Prostate gland (tissue), 2 donors: Measurements from ENCODE around the gene PER2.
"Not testable (repeated sequence)": the region's sequence is repeated elsewhere in the genome, so short reads cannot be mapped to it uniquely, and the experiment has no call there.

Experiments used
- CTCF ChIP-seq, 4 experiments: fragments of 200-600 bp in 2 of 4; fragments of 450-650 bp in 2 of 4; sonication (generic) in 2 of 4; IDR thresholded peaks; 1 replicate in 3 of 4; 2 replicates in 1 of 4; pipeline ENCODE4 v1.5.1; 2016 to 2019; ENCODE audit warnings: antibody characterized with exemption in 4 of 4, mild to moderate bottlenecking in 2 of 4, moderate library complexity in 2 of 4
- POLR2A ChIP-seq: fragments of 450-650 bp; IDR thresholded peaks from one replicate; pipeline ENCODE4 v1.6.1; 2016; ENCODE audit warnings: antibody characterized with exemption, mild to moderate bottlenecking
- POLR2AphosphoS5 ChIP-seq: sonication (generic); formaldehyde crosslinking; IDR thresholded peaks from one replicate; pipeline ENCODE4 v1.6.1; 2017; ENCODE audit warnings: antibody characterized with exemption

- TF ChIP-seq CTCF (IDR thresholded peaks at IDR 0.05); POLR2A; POLR2AphosphoS5: not testable (repeated sequence)
Measured at GRCh38 chr2:238273433-238273832, 15.0 kb downstream of the PER2 start.
